A204.1 (cell line): Measurements from ENCODE around the gene LDB1.
A peak's percentile ranks its signal among the peaks of the same experiment; 100 is the strongest.

Source experiments
- FAIRE-seq: peaks from 2 replicates; lab custom pipeline; 2012; peaks lifted over from hg19 to GRCh38; lab: Jason Lieb, UNC

LDB1 gene

GRCh38 chr10:102112210-102112817, 7.9 kb downstream of the LDB1 start:
- no peak for FAIRE-seq

GRCh38 chr10:102111276-102111675, 8.9 kb downstream of the LDB1 start:
- no peak for FAIRE-seq

GRCh38 chr10:102109166-102110116, 10.7 kb downstream of the LDB1 start:
- no peak for FAIRE-seq

- no peak for FAIRE-seq
Observed at GRCh38 chr10:102106998-102107397, 13.2 kb downstream of the LDB1 start.

- no peak for FAIRE-seq
Observed at GRCh38 chr10:102102421-102102820, 17.7 kb downstream of the LDB1 start.

GRCh38 chr10:102101152-102101551, 19.0 kb downstream of the LDB1 start:
- no peak for FAIRE-seq

GRCh38 chr10:102096449-102096848, 23.7 kb downstream of the LDB1 start:
- FAIRE-seq = no peak

GRCh38 chr10:102090772-102091171, 29.4 kb downstream of the LDB1 start:
- no peak for FAIRE-seq

- no peak for FAIRE-seq
Observed at GRCh38 chr10:102086196-102086595, 34.0 kb downstream of the LDB1 start.

GRCh38 chr10:102085336-102085735, 34.8 kb downstream of the LDB1 start:
- no peak for FAIRE-seq

GRCh38 chr10:102083541-102083940, 36.6 kb downstream of the LDB1 start:
- FAIRE-seq = no peak

- FAIRE-seq = peak; percentile 66
Observed at GRCh38 chr10:102072673-102073527, 47.3 kb downstream of the LDB1 start.

- no peak for FAIRE-seq
Observed at GRCh38 chr10:102069071-102069470, 51.1 kb downstream of the LDB1 start.

- FAIRE-seq = no peak
Observed at GRCh38 chr10:102068216-102068615, 52.0 kb downstream of the LDB1 start.

GRCh38 chr10:102067091-102067916, 52.9 kb downstream of the LDB1 start:
- no peak for FAIRE-seq

- no peak for FAIRE-seq
Observed at GRCh38 chr10:102066399-102067088, 53.6 kb downstream of the LDB1 start.

- no peak for FAIRE-seq
Observed at GRCh38 chr10:102065561-102066398, 54.4 kb downstream of the LDB1 start.

GRCh38 chr10:102064868-102065560, 55.2 kb downstream of the LDB1 start, which contains the start of gene HPS6:
TSS of gene HPS6 (plus strand) at chr10:102065349. CDS start at chr10:102065475, 126 bp downstream.
- FAIRE-seq = no peak

GRCh38 chr10:102064503-102064867, 55.7 kb downstream of the LDB1 start:
- no peak for FAIRE-seq

- no peak for FAIRE-seq
Observed at GRCh38 chr10:102059987-102060386, 60.2 kb downstream of the LDB1 start.
